Cardiac muscle cell (in vitro differentiated cells and primary cell): ENCODE measurements around the gene SLC17A2. TPM values are rescaled to one million over a fixed set of nuclear protein-coding genes. Genes with fewer than 3 reads are reported as not detected.
"Not testable (repeated sequence)": the region's sequence is repeated elsewhere in the genome, so short reads cannot be mapped to it uniquely, and the experiment has no call there.

Source experiments
- DNase-seq, 2 donors: peaks; one replicate each; pipeline versions ENCODE4 v3.0.0 to v3.0.0-alpha.2; 2010 to 2017; ENCODE audit warnings: low read depth in 1 of 2, low spot score in 1 of 2
- H3K27ac ChIP-seq: fragments of 200-600 bp; sonication (generic); 2 replicates; pipeline ENCODE4 v1.5.1; 2016
- H3K27me3 ChIP-seq: fragments of 200-600 bp; sonication (generic); 2 replicates; pipeline ENCODE4 v1.6.0; 2016; ENCODE audit warnings: control low read depth
- H3K36me3 ChIP-seq: fragments of 200-600 bp; sonication (generic); 2 replicates; pipeline ENCODE4 v1.5.1; 2016; ENCODE audit warnings: control low read depth
- H3K4me1 ChIP-seq: fragments of 200-600 bp; sonication (generic); 2 replicates; pipeline ENCODE4 v1.8.1; 2017; ENCODE audit warnings: low read depth, mild to moderate bottlenecking, mixed run types
- H3K4me3 ChIP-seq: fragments of 200-600 bp; sonication (generic); 2 replicates; pipeline ENCODE4 v1.5.1; 2016; ENCODE audit warnings: mild to moderate bottlenecking
- H3K9me3 ChIP-seq: fragments of 200-600 bp; sonication (generic); 2 replicates; pipeline ENCODE4 v1.5.1; 2017; ENCODE audit warnings: low read depth, mild to moderate bottlenecking, control low read depth
- polyA plus RNA-seq: library from polyadenylated mRNA; unstranded; fragments of >200 nt; fragmentation: Nextera tagmentation; extraction: Ambion mirVana; gene quantifications from 2 replicates; pipeline ENCODE4 v1.2.1, GENCODE V29; 2016
- total RNA-seq: library from RNA; depleted of rRNA; stranded (reverse); fragments of >200 nt; gene quantifications from 2 replicates; pipeline ENCODE4 v1.2.3, GENCODE V29; 2016
- TF ChIP-seq, protein P1 (sequence below): IDR thresholded peaks from 2 replicates; pipeline ENCODE4 v1.5.1; 2012; ENCODE audit warnings: low read depth, mild to moderate bottlenecking, low read length

Gene SLC17A2
- total and polyA plus RNA-seq, 2 experiments from 2014 or later: not detected

DNA sequence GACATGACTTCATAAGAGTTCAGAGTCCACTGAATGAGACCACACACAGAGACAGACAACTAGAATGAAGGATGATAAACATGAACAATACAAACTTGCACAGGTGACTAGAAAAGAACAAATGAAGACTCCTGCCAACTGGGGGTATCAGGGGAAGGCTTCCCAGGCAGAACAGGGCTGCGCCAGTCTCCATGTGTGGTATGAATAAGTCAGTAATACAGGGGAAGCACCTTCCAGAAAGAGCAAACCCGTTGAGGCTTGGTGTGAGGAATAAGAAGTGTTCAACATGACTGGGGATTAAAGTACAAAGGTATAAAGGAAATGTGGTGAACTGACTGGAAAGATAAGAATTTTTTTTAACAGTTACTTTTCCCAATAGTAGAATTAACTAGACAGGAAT, 3.7 kb upstream of the SLC17A2 start:
- Histone ChIP-seq H3K4me1 (no peaks in the 10 kb centered on the region), H3K36me3 (no peaks in the 10 kb centered on the region), H3K27ac (no peak overlapping the region), H3K9me3 (no peaks in the 10 kb centered on the region), H3K27me3 (no peaks in the 10 kb centered on the region), H3K4me3 (no peak overlapping the region)
- no peak for DNase-seq
- TF ChIP-seq, protein P1, sequence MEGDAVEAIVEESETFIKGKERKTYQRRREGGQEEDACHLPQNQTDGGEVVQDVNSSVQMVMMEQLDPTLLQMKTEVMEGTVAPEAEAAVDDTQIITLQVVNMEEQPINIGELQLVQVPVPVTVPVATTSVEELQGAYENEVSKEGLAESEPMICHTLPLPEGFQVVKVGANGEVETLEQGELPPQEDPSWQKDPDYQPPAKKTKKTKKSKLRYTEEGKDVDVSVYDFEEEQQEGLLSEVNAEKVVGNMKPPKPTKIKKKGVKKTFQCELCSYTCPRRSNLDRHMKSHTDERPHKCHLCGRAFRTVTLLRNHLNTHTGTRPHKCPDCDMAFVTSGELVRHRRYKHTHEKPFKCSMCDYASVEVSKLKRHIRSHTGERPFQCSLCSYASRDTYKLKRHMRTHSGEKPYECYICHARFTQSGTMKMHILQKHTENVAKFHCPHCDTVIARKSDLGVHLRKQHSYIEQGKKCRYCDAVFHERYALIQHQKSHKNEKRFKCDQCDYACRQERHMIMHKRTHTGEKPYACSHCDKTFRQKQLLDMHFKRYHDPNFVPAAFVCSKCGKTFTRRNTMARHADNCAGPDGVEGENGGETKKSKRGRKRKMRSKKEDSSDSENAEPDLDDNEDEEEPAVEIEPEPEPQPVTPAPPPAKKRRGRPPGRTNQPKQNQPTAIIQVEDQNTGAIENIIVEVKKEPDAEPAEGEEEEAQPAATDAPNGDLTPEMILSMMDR: no peak

DNA sequence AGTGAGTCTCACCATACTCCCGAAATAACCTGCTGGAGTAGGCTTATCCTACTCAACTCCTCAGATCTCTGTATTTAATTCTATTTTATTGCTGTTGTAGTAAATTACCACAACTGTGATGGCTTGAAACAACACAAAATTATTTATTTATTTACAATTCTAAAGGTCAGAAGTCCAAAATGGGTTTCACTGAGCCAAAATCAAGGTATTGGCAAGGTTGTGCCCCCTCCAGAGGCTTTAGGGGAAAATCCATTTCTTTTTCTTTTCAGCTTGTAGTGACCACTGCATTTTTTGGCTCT, 869 bp upstream of the SLC17A2 start:
- DNase-seq: no peak
- Histone ChIP-seq H3K4me3 (no peak overlapping the region), H3K36me3 (no peaks in the 10 kb centered on the region), H3K9me3 (no peaks in the 10 kb centered on the region), H3K27me3 (no peaks in the 10 kb centered on the region), H3K4me1 (no peaks in the 10 kb centered on the region), H3K27ac (no peak overlapping the region)
- TF ChIP-seq, protein P1: no peak

DNA sequence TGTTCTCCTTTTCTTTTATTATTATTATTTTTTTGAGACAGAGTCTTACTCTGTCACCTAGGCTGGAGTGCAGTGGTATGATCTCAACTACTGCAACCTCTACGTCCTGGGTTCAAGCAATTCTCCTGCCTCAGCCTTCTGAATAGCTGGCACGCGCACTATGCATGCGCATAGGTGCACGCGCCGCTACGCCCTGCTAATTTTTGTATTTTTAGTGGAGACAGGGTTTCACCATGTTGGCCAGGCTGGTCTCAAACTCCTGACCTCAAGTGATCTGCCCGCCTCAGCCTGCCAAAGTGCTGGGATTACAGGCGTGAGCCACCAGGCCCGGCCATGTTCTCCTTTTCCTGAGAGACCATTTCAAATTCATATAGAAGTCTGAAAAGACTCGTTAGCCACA, 706 bp downstream of the SLC17A2 start:
- not testable (repeated sequence) for H3K27ac ChIP-seq, DNase-seq

GRCh38 chr6:25928562-25929324, 1.7 kb downstream of the SLC17A2 start:
- Histone ChIP-seq H3K4me3 (no peak overlapping the region), H3K4me1 (no peaks in the 10 kb centered on the region), H3K27ac (no peak overlapping the region), H3K27me3 (no peaks in the 10 kb centered on the region), H3K9me3 (no peaks in the 10 kb centered on the region), H3K36me3 (no peaks in the 10 kb centered on the region)
- TF ChIP-seq, protein P1: no peak
- no peak for DNase-seq

More for the DNA sequence above, 706 bp downstream of the SLC17A2 start:
- not testable (repeated sequence) for H3K36me3 ChIP-seq, H3K4me3 ChIP-seq, H3K4me1 ChIP-seq, H3K27me3 ChIP-seq, H3K9me3 ChIP-seq

DNA sequence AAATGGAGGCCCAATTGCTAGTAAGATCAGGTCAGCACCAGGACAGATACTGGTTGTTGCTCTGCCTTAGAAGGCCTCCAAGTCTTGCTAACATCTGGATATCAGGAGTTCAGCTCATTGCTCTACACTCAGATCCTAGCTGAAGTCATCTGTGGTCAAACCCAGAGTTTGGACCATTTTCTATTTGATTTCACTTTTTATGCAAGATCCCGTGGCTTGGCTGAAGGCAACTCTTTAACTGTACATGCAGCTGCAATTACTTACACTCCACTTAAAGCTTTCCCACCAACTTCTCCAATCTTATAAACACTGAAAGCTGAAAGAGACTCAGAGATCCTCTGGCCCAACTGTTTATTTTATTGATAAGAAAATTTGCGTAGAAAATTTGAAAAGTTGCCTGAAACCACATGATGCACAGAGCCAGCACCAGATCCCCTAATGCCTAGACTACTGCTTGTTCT, 2.7 kb downstream of the SLC17A2 start:
- no peaks in the 10 kb centered on the region for H3K36me3 ChIP-seq
- H3K27me3 ChIP-seq: no peaks in the 10 kb centered on the region
- TF ChIP-seq, protein P1: no peak
- no peaks in the 10 kb centered on the region for H3K9me3 ChIP-seq
- DNase-seq: peak in 1 of 2 donors; percentile 77
- no peak overlapping the region for H3K4me3 ChIP-seq
- no peak overlapping the region for H3K27ac ChIP-seq
- H3K4me1 ChIP-seq: no peaks in the 10 kb centered on the region

DNA sequence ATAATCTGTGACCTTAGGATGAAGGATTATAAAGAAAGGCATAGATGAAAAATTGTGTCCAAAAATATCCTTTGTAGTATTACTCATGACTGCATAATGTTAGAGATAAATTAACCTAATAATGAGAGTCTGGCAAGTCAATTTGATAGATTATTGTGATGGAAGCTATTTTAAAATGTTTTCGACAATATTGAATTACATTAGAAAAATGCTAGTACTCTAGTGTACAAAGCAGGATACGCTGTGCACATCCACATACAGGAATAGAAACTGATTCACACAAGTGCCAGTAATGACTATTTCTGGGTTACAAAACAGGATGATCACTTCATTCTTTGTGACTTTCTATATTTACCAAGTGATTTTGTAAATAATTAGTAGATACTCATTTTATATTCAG, 3.3 kb downstream of the SLC17A2 start:
- no peak for DNase-seq
- TF ChIP-seq, protein P1: no peak
- Histone ChIP-seq H3K9me3 (no peaks in the 10 kb centered on the region), H3K36me3 (no peaks in the 10 kb centered on the region), H3K4me1 (no peaks in the 10 kb centered on the region), H3K27ac (no peak overlapping the region), H3K4me3 (no peak overlapping the region), H3K27me3 (no peaks in the 10 kb centered on the region)
